GM12874 (cell line): ENCODE results near the gene CDCP1.

Experiments
- CTCF ChIP-seq: IDR thresholded peaks from 2 replicates; pipeline ENCODE4 v1.5.1; 2011; ENCODE audit warnings: low read depth, mild to moderate bottlenecking, control low read depth, low read length, moderate library complexity; ENCODE audit not compliant: insufficient read depth

Gene CDCP1

GRCh38 chr3:45163481-45163880 is 17.3 kb upstream of the CDCP1 start:
- TF ChIP-seq CTCF: no peak

GRCh38 chr3:45154641-45155147 is 8.5 kb upstream of the CDCP1 start:
- TF ChIP-seq CTCF: no peak

- TF ChIP-seq CTCF: no peak
Measured at GRCh38 chr3:45153658-45154437, 7.7 kb upstream of the CDCP1 start.

GRCh38 chr3:45152307-45152706 is 6.1 kb upstream of the CDCP1 start:
- no peak for TF ChIP-seq CTCF

GRCh38 chr3:45151100-45151499 is 4.9 kb upstream of the CDCP1 start:
- no peak for TF ChIP-seq CTCF

- no peak for TF ChIP-seq CTCF
Measured at GRCh38 chr3:45148921-45149320, 2.7 kb upstream of the CDCP1 start.

- TF ChIP-seq CTCF: no peak
Measured at GRCh38 chr3:45145223-45145622, 955 bp downstream of the CDCP1 start.
